Stimulated activated naive CD8-positive, alpha-beta T cell treated with anti-CD3 and anti-CD28 coated beads, Interleukin-15, amount 100 ng/mL, for 72 hours (primary cell): ENCODE results near the gene PCNX1.
"Not testable (repeated sequence)": the region's sequence is repeated elsewhere in the genome, so short reads cannot be mapped to it uniquely, and the experiment has no call there.

Experiments used
- ATAC-seq: fragments of 150-1000 bp; cut with Tn5 transposase; 2 replicates; pipeline ENCODE4 v1.10.0; 2021; ENCODE audit warnings: mild to moderate bottlenecking, moderate library complexity
- DNase-seq, 2 donors: peaks; one replicate each; pipeline ENCODE4 v3.0.0; 2021 to 2022
- H3K27ac Mint-ChIP-seq, 2 donors: one replicate each; pipeline ENCODE4 v1.8.0; 2022; ENCODE audit warnings: mild to moderate bottlenecking in 2 of 2, mixed read lengths in 2 of 2, moderate library complexity in 2 of 2
- H3K27me3 Mint-ChIP-seq: one replicate; pipeline ENCODE4 v1.8.0; 2022; ENCODE audit warnings: mixed read lengths
- H3K4me1 Mint-ChIP-seq: one replicate; pipeline ENCODE4 v1.8.0; 2022; ENCODE audit warnings: mild to moderate bottlenecking, mixed read lengths
- H3K4me3 Mint-ChIP-seq, 2 donors: one replicate each; pipeline ENCODE4 v1.8.0; 2022; ENCODE audit warnings: mild to moderate bottlenecking in 2 of 2, mixed read lengths in 2 of 2, moderate library complexity in 1 of 2
- H3K9me3 Mint-ChIP-seq, 2 donors: one replicate each; pipeline ENCODE4 v1.8.0; 2022; ENCODE audit warnings: mixed read lengths in 2 of 2

PCNX1 gene

GRCh38 chr14:70921669-70922068, 14.4 kb downstream of the PCNX1 start:
- Mint-ChIP-seq H3K4me1 (peaks cover 88% of the 10 kb centered on the region), H3K27me3 (no peaks in the 10 kb centered on the region), H3K9me3 (no peaks in the 10 kb centered on the region), H3K4me3 (no peak overlapping the region), H3K27ac (no peak overlapping the region)
- ATAC-seq (no peak), DNase-seq (no peak)

- ATAC-seq, result no peak
- Mint-ChIP-seq H3K27me3 (no peaks in the 10 kb centered on the region), H3K4me1 (peaks cover 77% of the 10 kb centered on the region), H3K27ac (no peak overlapping the region), H3K9me3 (no peaks in the 10 kb centered on the region), H3K4me3 (no peak overlapping the region)
- no peak for DNase-seq
These were observed 17.3 kb downstream of the PCNX1 start for GRCh38 chr14:70924521-70924920.

GRCh38 chr14:70926235-70926830, 19.1 kb downstream of the PCNX1 start:
- Mint-ChIP-seq H3K4me1 (peaks cover 66% of the 10 kb centered on the region), H3K27ac (no peak overlapping the region), H3K27me3 (no peaks in the 10 kb centered on the region), H3K9me3 (no peaks in the 10 kb centered on the region), H3K4me3 (peak overlapping the region; percentile 1 to 9)
- DNase-seq (no peak), ATAC-seq (peak; percentile 69)

DNA sequence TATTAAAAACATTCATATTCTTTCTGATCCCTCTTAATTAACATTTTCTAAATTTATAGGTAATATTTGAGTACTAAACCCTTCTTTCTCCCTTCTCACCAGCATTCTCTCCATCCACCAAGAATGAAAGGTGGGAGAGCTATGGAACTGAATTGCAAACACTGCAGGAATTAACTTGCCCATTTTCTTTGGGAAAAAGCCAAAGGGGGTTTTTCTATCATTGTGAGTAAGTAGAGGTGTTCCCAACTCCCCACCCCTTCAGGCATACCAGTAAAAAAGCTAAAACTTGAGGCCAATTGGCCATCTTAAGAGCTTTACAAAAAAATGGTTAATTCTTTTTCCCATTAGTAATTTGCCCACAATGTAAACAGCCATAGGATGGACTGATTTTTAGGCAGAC, 23.7 kb downstream of the PCNX1 start:
- H3K9me3 Mint-ChIP-seq, result no peaks in the 10 kb centered on the region
- no peak for ATAC-seq
- H3K27ac Mint-ChIP-seq, result no peak overlapping the region
- H3K4me1 Mint-ChIP-seq, result peaks cover 57% of the 10 kb centered on the region
- no peaks in the 10 kb centered on the region for H3K27me3 Mint-ChIP-seq
- no peak for DNase-seq
- no peak overlapping the region for H3K4me3 Mint-ChIP-seq

GRCh38 chr14:70934084-70934483, 26.8 kb downstream of the PCNX1 start:
- peak overlapping the region; percentile 27 to 56 for H3K4me3 Mint-ChIP-seq
- DNase-seq, result no peak
- peak overlapping the region in 1 of 2 donors; percentile 22 for H3K27ac Mint-ChIP-seq
- peaks cover 47% of the 10 kb centered on the region for H3K4me1 Mint-ChIP-seq
- peaks cover 4 to 6% of the 10 kb centered on the region in 2 donors for H3K9me3 Mint-ChIP-seq
- no peaks in the 10 kb centered on the region for H3K27me3 Mint-ChIP-seq
- ATAC-seq, result no peak

- peak overlapping the region; percentile 28 to 57 for H3K27ac Mint-ChIP-seq
- ATAC-seq (peak; percentile 91), DNase-seq (peak in 1 of 2 donors; percentile 11)
- H3K27me3 Mint-ChIP-seq, result no peaks in the 10 kb centered on the region
- peak overlapping the region; percentile 18 to 56 for H3K4me3 Mint-ChIP-seq
- H3K9me3 Mint-ChIP-seq, result peaks cover 10 to 11% of the 10 kb centered on the region in 2 donors
- H3K4me1 Mint-ChIP-seq, result peaks cover 47% of the 10 kb centered on the region
These were observed 27.4 kb downstream of the PCNX1 start for GRCh38 chr14:70934502-70935134.

DNA sequence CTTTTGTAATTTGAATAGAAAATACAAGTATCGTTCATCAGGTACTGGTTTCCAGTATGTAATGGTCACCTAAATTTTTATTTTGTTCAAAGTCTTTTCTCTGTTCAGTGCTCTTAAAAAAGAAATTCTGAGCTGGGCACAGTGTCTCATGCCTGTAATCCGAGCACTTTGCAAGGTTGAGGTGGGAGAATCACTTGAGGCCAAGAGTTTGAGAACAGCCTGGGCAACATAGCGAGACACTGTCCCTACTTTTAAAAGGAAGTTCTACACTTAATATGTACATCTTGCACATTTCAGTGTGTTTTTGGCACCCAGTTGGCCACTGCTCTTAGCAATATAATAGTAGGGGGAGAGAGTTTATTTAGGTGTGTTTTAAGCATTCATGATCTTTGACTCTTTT, 27.9 kb downstream of the PCNX1 start:
- no peak for DNase-seq
- H3K4me1 Mint-ChIP-seq, result peaks cover 47% of the 10 kb centered on the region
- peak overlapping the region in 1 of 2 donors; percentile 2 for H3K27ac Mint-ChIP-seq
- H3K4me3 Mint-ChIP-seq, result peak overlapping the region in 1 of 2 donors; percentile 56
- ATAC-seq, result no peak
- H3K27me3 Mint-ChIP-seq, result no peaks in the 10 kb centered on the region
- H3K9me3 Mint-ChIP-seq, result peaks cover 15 to 16% of the 10 kb centered on the region in 2 donors

DNA sequence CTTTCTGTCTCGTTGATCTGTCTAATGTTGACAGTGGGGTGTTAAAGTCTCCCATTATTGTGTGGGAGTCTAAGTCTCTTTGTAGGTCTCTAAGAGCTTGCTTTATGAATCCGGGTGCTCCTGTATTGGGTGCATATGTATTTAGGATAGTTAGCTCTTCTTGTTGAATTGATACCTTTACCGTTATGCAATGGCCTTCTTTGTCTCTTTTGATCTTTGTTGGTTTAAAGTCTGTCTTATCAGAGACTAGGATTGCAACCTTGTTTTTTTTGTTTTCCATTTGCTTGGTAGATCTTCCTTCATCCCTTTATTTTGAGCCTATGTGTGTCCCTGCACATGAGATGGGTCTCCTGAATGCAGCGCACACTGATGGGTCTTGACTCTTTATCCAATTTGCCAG, 32.4 kb downstream of the PCNX1 start:
- ATAC-seq, H3K4me3 Mint-ChIP-seq, H3K27me3 Mint-ChIP-seq, DNase-seq, H3K27ac Mint-ChIP-seq: not testable (repeated sequence)
- H3K4me1 Mint-ChIP-seq, result peaks cover 60% of the 10 kb centered on the region
- H3K9me3 Mint-ChIP-seq, result peaks cover 46 to 54% of the 10 kb centered on the region in 2 donors

DNA sequence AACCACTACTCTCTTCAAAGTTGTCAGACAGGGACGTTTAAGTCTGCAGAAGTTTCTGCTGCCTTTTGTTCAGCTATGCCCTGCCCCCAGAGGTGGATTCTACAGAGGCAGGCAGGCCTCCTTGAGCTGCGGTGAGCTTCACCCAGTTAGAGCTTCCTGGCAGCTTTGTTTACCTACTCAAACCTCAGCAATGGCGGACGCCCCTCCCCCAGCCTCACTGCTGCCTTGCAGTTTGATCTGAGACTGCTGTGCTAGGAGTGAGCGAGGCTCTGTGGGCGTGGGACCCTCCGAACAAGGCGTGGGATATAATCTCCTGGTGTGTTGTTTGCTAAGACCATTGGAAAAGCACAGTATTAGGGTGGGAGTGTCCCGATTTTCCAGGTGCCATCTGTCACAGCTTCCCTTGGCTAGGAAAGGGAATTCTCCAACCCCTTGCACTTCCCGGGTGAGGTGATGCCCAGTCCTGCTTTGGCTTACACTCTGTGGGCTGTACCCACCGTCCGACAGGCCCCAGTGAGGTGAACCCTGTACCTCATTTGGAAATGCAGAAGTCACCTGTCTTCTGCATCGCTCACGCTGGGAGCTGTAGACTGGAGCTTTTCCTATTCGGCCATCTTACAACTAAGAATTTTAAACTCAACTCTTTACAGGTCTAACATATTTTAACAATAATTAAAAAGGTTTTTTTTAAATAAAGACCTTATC, 34.5 kb downstream of the PCNX1 start:
- DNase-seq, result peak; percentile 10 to 53

GRCh38 chr14:70942342-70942706, 35.1 kb downstream of the PCNX1 start:
- no peak overlapping the region for H3K27ac Mint-ChIP-seq
- ATAC-seq (no peak), DNase-seq (no peak)
- no peak overlapping the region for H3K4me3 Mint-ChIP-seq
- H3K9me3 Mint-ChIP-seq, result peaks cover 55 to 61% of the 10 kb centered on the region in 2 donors
- H3K4me1 Mint-ChIP-seq, result peaks cover 52% of the 10 kb centered on the region
- no peaks in the 10 kb centered on the region for H3K27me3 Mint-ChIP-seq

More for the DNA sequence above, 34.5 kb downstream of the PCNX1 start:
- Mint-ChIP-seq H3K4me1 (peaks cover 52% of the 10 kb centered on the region), H3K9me3 (peaks cover 51 to 58% of the 10 kb centered on the region in 2 donors), H3K4me3 (peak overlapping the region; percentile 41 to 44)
- not testable (repeated sequence) for H3K27ac Mint-ChIP-seq, H3K27me3 Mint-ChIP-seq, ATAC-seq

GRCh38 chr14:70942721-70943120, 35.5 kb downstream of the PCNX1 start:
- H3K4me1 Mint-ChIP-seq, result peaks cover 52% of the 10 kb centered on the region
- ATAC-seq, result peak; percentile 69
- DNase-seq, result peak in 1 of 2 donors; percentile 26
- H3K27ac Mint-ChIP-seq, H3K27me3 Mint-ChIP-seq, H3K4me3 Mint-ChIP-seq: not testable (repeated sequence)
- peaks cover 59 to 65% of the 10 kb centered on the region in 2 donors for H3K9me3 Mint-ChIP-seq

GRCh38 chr14:70943838-70944237, 36.6 kb downstream of the PCNX1 start:
- ATAC-seq (no peak), DNase-seq (no peak)
- Mint-ChIP-seq H3K9me3 (peaks cover 57 to 69% of the 10 kb centered on the region in 2 donors), H3K27me3 (no peaks in the 10 kb centered on the region), H3K4me1 (peaks cover 47% of the 10 kb centered on the region), H3K4me3 (no peak overlapping the region), H3K27ac (no peak overlapping the region)

DNA sequence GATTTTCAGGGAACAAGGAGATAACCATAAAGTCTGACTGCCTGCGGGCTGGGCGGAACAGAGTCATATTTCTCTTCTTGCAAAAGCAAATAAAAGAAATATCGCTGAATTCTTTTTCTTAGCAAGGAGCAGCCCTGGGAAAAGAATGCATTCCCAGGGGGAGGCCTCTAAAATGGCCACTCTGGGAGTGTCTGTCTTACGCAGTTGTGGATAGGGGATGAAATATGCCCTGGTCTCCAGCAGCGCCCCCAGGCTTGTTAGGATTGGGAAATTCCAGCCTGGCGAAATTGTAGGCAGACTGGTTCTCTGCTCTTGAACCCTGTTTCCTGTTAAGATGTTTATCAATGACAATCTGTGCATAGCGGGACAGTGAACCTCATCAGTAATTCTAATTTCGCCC, 40.5 kb downstream of the PCNX1 start:
- ATAC-seq (no peak), DNase-seq (no peak)
- Mint-ChIP-seq H3K4me3 (no peak overlapping the region), H3K9me3 (peaks cover 31 to 37% of the 10 kb centered on the region in 2 donors), H3K4me1 (peaks cover 15% of the 10 kb centered on the region), H3K27me3 (no peaks in the 10 kb centered on the region), H3K27ac (no peak overlapping the region)

- ATAC-seq, result no peak
- Mint-ChIP-seq H3K27me3 (no peaks in the 10 kb centered on the region), H3K27ac (no peak overlapping the region), H3K9me3 (peaks cover 2 to 9% of the 10 kb centered on the region in 2 donors), H3K4me3 (no peak overlapping the region), H3K4me1 (peaks cover 35% of the 10 kb centered on the region)
- DNase-seq, result no peak
These were observed 45.2 kb downstream of the PCNX1 start for GRCh38 chr14:70952485-70952884.

DNA sequence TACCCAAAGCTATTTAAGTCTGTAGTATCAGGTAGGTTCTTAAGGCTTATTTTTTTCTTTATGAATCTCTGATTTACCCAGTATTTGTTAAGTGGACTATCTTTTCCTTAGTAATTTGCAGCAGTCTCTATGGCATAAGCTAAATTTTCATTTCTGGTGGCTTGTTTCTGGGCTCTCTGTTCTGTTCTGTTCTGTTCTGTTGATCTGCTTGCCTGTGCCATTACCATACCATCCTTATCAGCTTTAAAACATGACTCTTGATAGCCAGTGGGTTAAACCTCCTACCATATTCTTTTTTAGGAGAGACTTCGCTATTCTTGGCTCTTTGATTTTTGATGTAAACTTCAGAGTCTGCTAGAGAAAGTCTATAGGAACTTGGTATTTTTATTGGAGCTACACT, 46.8 kb downstream of the PCNX1 start:
- H3K4me1 Mint-ChIP-seq, result peaks cover 37% of the 10 kb centered on the region
- ATAC-seq, result no peak
- no peak overlapping the region for H3K4me3 Mint-ChIP-seq

More for the DNA sequence above, 46.8 kb downstream of the PCNX1 start:
- Mint-ChIP-seq H3K9me3 (no peaks in the 10 kb centered on the region), H3K27me3 (no peaks in the 10 kb centered on the region), H3K27ac (no peak overlapping the region)
- DNase-seq, result no peak
